Glomerular endothelial cell (primary cell): ENCODE data around the gene SUV39H1. TPM values are rescaled to one million over a fixed set of nuclear protein-coding genes. Genes with fewer than 3 reads are reported as not detected.

Source experiments
- DNase-seq: peaks from one replicate; pipeline ENCODE4 v3.0.0-alpha.2; 2011; ENCODE audit warnings: low read depth, low spot score; ENCODE audit errors: extremely low read depth
- total RNA-seq: library from RNA; depleted of rRNA; stranded (reverse); fragments of >200 nt; gene quantifications from 2 replicates; pipeline ENCODE4 v1.2.3, GENCODE V29; 2015

SUV39H1 gene
- total RNA-seq, 1 donor from 2014 or later, result 10.0 TPM

GRCh38 chrX:48754238-48754637, 57.7 kb downstream of the SUV39H1 start:
- DNase-seq, result no peak

Other genes with a start within 250 kb of the SUV39H1 start
- gene SLC38A5, start 226.5 kb upstream of the SUV39H1 start, total RNA-seq, result 2.6 and 8.3 TPM in 2 replicates
- gene FTSJ1, start 220.5 kb upstream of the SUV39H1 start, total RNA-seq, result 55.6 and 77.5 TPM in 2 replicates
- 15.0 and 24.2 TPM in 2 replicates for gene PORCN, start 187.7 kb upstream of the SUV39H1 start, total RNA-seq
- gene EBP, start 174.9 kb upstream of the SUV39H1 start, total RNA-seq, result 34.0 and 48.0 TPM in 2 replicates
- gene TBC1D25, start 157.0 kb upstream of the SUV39H1 start, total RNA-seq, result 11.8 and 14.2 TPM in 2 replicates
- 261 and 308 TPM in 2 replicates for gene RBM3, start 122.2 kb upstream of the SUV39H1 start, total RNA-seq
- 82.0 and 104 TPM in 2 replicates for gene WDR13, start 99.2 kb upstream of the SUV39H1 start, total RNA-seq
- 0.39 and 0.53 TPM in 2 replicates for gene WAS, start 12.9 kb upstream of the SUV39H1 start, total RNA-seq
- not detected in 2 replicates for gene GLOD5, start 65.0 kb downstream of the SUV39H1 start, total RNA-seq
- not detected in 2 replicates for gene GATA1, start 89.9 kb downstream of the SUV39H1 start, total RNA-seq
- gene HDAC6, start 105.3 kb downstream of the SUV39H1 start, total RNA-seq, result 31.9 and 57.1 TPM in 2 replicates
- gene ERAS, start 129.8 kb downstream of the SUV39H1 start, total RNA-seq, result not detected in 2 replicates
- gene PCSK1N, start 138.9 kb downstream of the SUV39H1 start, total RNA-seq, result 1.5 and 8.9 TPM in 2 replicates
- gene TIMM17B, start 201.0 kb downstream of the SUV39H1 start, total RNA-seq, result 32.7 and 34.2 TPM in 2 replicates
- gene PQBP1, start 201.2 kb downstream of the SUV39H1 start, total RNA-seq, result 51.3 and 57.9 TPM in 2 replicates
- gene SLC35A2, start 214.9 kb downstream of the SUV39H1 start, total RNA-seq, result 14.1 and 27.3 TPM in 2 replicates
- gene PIM2, start 222.3 kb downstream of the SUV39H1 start, total RNA-seq, result 5.3 TPM in 2 replicates